Activated naive CD4-positive, alpha-beta T cell treated with anti-CD3 and anti-CD28 coated beads, Interleukin-2, amount 10 ng/mL, durations not matched to agents 7 days and 5 days (primary cell): Measurements from ENCODE around the gene SKIC8.

ENCODE experiments used
- CTCF ChIA-PET: fragments of 350-600 bp; sonication (Branson Sonifier 250); formaldehyde crosslinking; loops from one replicate; lab custom pipeline; 2021; ENCODE audit warnings: antibody characterized with exemption; lab: Charles Lee
- DNase-seq: peaks from one replicate; pipeline ENCODE4 v3.0.0-alpha.2; 2020
- H3K27ac Mint-ChIP-seq: one replicate; pipeline ENCODE4 v1.8.0; 2021; ENCODE audit warnings: mild to moderate bottlenecking, moderate library complexity, mixed read lengths
- H3K27me3 Mint-ChIP-seq: one replicate; pipeline ENCODE4 v1.8.0; 2021; ENCODE audit warnings: mild to moderate bottlenecking, mixed read lengths
- H3K36me3 Mint-ChIP-seq: one replicate; pipeline ENCODE4 v1.8.0; 2021; ENCODE audit warnings: mixed read lengths
- H3K4me1 Mint-ChIP-seq: one replicate; pipeline ENCODE4 v1.8.0; 2021; ENCODE audit warnings: mixed read lengths
- H3K4me3 Mint-ChIP-seq: one replicate; pipeline ENCODE4 v1.8.0; 2021; ENCODE audit warnings: mild to moderate bottlenecking, moderate library complexity, mixed read lengths
- H3K9me3 Mint-ChIP-seq: one replicate; pipeline ENCODE4 v1.8.0; 2021; ENCODE audit warnings: mixed read lengths

Gene SKIC8

DNA sequence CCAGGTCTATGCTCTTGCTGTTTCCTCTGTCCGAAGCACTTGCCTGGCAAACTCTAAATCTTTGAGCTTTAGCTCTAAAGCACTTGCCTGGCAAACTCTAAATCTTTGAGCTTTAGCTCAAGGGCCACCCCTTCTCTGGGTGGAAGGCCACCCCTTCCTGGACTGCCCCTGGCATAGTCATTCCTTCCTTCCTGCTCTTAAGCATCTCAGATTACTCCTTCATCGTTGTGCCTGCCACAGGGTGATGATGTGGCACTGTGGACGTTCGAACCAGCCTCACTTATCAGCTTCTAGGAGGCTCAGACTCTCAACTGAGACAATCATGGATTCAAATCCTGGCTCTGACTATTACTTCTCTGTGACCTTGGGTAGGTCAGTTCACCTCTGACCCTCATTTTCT lies 30.2 kb upstream of the SKIC8 start:
- Mint-ChIP-seq H3K27me3 (peaks cover 12% of the 10 kb centered on the region), H3K4me3 (no peak overlapping the region), H3K9me3 (no peaks in the 10 kb centered on the region), H3K36me3 (no peaks in the 10 kb centered on the region), H3K27ac (no peak overlapping the region), H3K4me1 (no peaks in the 10 kb centered on the region)
- no peak for DNase-seq
- CTCF ChIA-PET = interaction anchor here (0.7 kb wide), 1 partner anchor 17 kb away, joined by 3 read pairs; no protein-coding TSS in a partner anchor

GRCh38 chr15:78327466-78327865 lies 28.1 kb upstream of the SKIC8 start:
- Mint-ChIP-seq H3K4me3 (no peak overlapping the region), H3K9me3 (no peaks in the 10 kb centered on the region), H3K4me1 (no peaks in the 10 kb centered on the region), H3K36me3 (no peaks in the 10 kb centered on the region), H3K27me3 (peaks cover 12% of the 10 kb centered on the region), H3K27ac (no peak overlapping the region)
- no peak for DNase-seq
- CTCF ChIA-PET = interaction anchor here (1.2 kb wide), 1 partner anchor 95 kb away, joined by 3 read pairs; no protein-coding TSS in a partner anchor

GRCh38 chr15:78325092-78325843 lies 25.9 kb upstream of the SKIC8 start:
- Mint-ChIP-seq H3K4me1 (no peaks in the 10 kb centered on the region), H3K4me3 (no peak overlapping the region), H3K27me3 (peaks cover 12% of the 10 kb centered on the region), H3K36me3 (no peaks in the 10 kb centered on the region), H3K9me3 (no peaks in the 10 kb centered on the region), H3K27ac (no peak overlapping the region)
- DNase-seq = no peak
- CTCF ChIA-PET = no interaction called here

- CTCF ChIA-PET = no interaction called here
- H3K4me1 Mint-ChIP-seq = no peaks in the 10 kb centered on the region
- no peak for DNase-seq
- no peaks in the 10 kb centered on the region for H3K9me3 Mint-ChIP-seq
- peaks cover 12% of the 10 kb centered on the region for H3K27me3 Mint-ChIP-seq
- no peak overlapping the region for H3K4me3 Mint-ChIP-seq
- no peaks in the 10 kb centered on the region for H3K36me3 Mint-ChIP-seq
- H3K27ac Mint-ChIP-seq = no peak overlapping the region
Measured at GRCh38 chr15:78324144-78324543, 24.7 kb upstream of the SKIC8 start.

GRCh38 chr15:78323693-78324092 lies 24.3 kb upstream of the SKIC8 start:
- H3K4me1 Mint-ChIP-seq = no peaks in the 10 kb centered on the region
- CTCF ChIA-PET = no interaction called here
- H3K4me3 Mint-ChIP-seq = no peak overlapping the region
- H3K27ac Mint-ChIP-seq = no peak overlapping the region
- peaks cover 10% of the 10 kb centered on the region for H3K27me3 Mint-ChIP-seq
- no peaks in the 10 kb centered on the region for H3K36me3 Mint-ChIP-seq
- DNase-seq = no peak
- H3K9me3 Mint-ChIP-seq = no peaks in the 10 kb centered on the region

DNA sequence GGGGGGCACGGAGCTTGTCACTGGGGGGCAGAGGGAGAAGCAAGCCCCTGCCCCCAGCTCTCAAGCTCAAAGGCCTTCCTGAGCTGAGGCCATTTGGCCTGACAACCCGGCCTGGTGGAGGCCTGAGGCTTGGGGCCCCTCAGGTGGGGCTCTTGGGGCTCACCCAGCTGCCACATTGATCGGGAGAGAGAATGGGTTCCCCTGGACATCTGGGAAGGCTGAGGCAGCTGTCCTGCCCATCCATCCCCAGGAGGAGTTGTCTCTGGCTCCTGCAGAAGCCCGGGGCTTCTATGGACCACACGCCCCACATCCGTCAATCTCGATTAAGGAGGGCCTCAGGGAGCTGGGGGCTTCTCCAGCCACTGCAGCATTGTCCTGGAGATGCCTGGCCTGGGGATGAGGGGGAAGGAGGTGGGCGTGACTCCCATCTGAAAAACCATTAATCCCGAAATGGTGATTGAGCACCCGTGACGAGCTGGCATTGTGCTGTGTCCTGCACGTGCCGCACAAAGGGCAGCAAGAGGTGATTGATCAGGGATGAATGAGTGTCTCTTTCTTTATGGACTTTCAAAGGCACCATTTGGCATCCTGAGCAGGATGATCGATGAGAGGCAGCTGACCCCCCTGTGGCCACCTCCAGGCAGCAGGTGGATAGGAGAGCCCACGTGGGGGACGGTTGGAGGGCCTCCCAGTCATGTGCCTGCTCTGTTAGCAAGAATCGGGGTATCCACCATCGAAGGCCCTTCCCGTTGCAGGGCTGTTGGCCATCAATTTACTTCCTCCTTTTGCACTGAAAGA lies 23.5 kb upstream of the SKIC8 start:
- no peak overlapping the region for H3K4me3 Mint-ChIP-seq
- CTCF ChIA-PET = no interaction called here
- peaks cover 4% of the 10 kb centered on the region for H3K27me3 Mint-ChIP-seq
- no peak overlapping the region for H3K27ac Mint-ChIP-seq
- H3K4me1 Mint-ChIP-seq = no peaks in the 10 kb centered on the region
- no peak for DNase-seq
- no peaks in the 10 kb centered on the region for H3K36me3 Mint-ChIP-seq
- H3K9me3 Mint-ChIP-seq = no peaks in the 10 kb centered on the region

DNA sequence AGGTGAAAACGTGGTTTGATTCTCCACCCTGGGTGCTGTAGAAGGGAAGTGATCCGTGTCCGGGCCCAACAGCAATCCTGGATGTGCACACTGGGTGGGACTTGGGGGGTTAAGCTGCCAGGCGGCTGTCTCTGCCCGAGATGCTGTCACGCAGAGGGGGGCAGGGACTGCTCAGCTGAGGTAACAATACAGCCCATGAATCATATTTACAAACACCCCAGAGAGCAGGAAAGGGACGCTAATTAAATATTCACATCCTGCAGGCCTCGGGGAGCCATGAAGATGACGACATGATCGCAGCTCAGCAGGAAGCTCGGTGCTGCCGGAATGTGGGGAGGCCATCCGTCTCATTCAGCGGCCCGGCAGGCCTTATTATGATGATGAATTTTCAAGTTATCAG lies 22.8 kb upstream of the SKIC8 start:
- no peaks in the 10 kb centered on the region for H3K9me3 Mint-ChIP-seq
- CTCF ChIA-PET = no interaction called here
- H3K4me1 Mint-ChIP-seq = no peaks in the 10 kb centered on the region
- H3K4me3 Mint-ChIP-seq = no peak overlapping the region
- H3K36me3 Mint-ChIP-seq = no peaks in the 10 kb centered on the region
- no peak overlapping the region for H3K27ac Mint-ChIP-seq
- H3K27me3 Mint-ChIP-seq = peaks cover 4% of the 10 kb centered on the region
- peak; percentile 3 for DNase-seq

DNA sequence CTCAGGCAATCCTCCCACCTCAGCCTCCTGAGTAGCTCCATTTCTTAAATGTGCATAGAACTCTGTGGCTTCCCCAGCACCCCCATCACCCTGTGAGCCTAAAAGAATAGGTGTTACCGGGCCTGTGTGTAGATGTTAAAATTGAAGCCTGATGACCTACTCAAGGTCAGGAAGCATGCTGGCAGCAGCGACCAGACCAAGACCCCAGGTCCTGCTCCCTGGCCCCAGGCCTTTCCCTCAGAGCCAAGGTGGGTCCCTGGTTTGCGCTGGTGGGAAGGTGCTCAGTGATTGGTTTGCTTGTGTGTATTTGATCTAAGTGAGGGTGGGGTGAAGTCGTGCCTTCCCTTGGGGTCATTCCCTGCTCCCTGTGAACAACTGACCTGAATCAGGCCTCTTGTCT lies 22.4 kb upstream of the SKIC8 start:
- Mint-ChIP-seq H3K27ac (no peak overlapping the region), H3K4me1 (no peaks in the 10 kb centered on the region), H3K9me3 (no peaks in the 10 kb centered on the region), H3K27me3 (peaks cover 4% of the 10 kb centered on the region), H3K36me3 (no peaks in the 10 kb centered on the region), H3K4me3 (no peak overlapping the region)
- no peak for DNase-seq
- CTCF ChIA-PET = no interaction called here

GRCh38 chr15:78321041-78321570 lies 21.7 kb upstream of the SKIC8 start:
- peaks cover 4% of the 10 kb centered on the region for H3K27me3 Mint-ChIP-seq
- H3K36me3 Mint-ChIP-seq = no peaks in the 10 kb centered on the region
- H3K9me3 Mint-ChIP-seq = no peaks in the 10 kb centered on the region
- H3K27ac Mint-ChIP-seq = no peak overlapping the region
- no peak for DNase-seq
- CTCF ChIA-PET = no interaction called here
- no peaks in the 10 kb centered on the region for H3K4me1 Mint-ChIP-seq
- no peak overlapping the region for H3K4me3 Mint-ChIP-seq

DNA sequence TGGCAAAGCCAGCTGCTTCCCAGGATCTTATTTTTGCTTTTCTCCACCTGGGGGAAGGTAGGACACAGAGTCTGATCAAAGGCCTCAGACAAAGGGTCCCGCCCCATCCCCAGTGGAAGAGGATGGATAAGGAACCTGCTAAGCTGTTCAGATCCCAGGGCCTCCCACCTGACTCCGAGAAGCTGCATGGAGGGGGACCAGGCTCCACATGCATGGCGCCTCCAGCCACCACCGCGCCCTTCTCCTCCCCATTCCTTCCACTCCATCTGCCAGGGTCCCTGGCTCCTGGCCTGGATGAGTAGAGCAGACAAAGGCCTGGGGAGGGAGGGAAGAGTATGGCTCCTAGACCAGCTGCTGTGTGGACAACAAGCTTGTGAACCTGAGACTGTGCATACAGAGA lies 20.8 kb upstream of the SKIC8 start:
- H3K27me3 Mint-ChIP-seq = peaks cover 3% of the 10 kb centered on the region
- no peak for DNase-seq
- H3K9me3 Mint-ChIP-seq = no peaks in the 10 kb centered on the region
- no peak overlapping the region for H3K27ac Mint-ChIP-seq
- CTCF ChIA-PET = no interaction called here
- H3K4me1 Mint-ChIP-seq = no peaks in the 10 kb centered on the region
- H3K4me3 Mint-ChIP-seq = no peak overlapping the region
- H3K36me3 Mint-ChIP-seq = no peaks in the 10 kb centered on the region

DNA sequence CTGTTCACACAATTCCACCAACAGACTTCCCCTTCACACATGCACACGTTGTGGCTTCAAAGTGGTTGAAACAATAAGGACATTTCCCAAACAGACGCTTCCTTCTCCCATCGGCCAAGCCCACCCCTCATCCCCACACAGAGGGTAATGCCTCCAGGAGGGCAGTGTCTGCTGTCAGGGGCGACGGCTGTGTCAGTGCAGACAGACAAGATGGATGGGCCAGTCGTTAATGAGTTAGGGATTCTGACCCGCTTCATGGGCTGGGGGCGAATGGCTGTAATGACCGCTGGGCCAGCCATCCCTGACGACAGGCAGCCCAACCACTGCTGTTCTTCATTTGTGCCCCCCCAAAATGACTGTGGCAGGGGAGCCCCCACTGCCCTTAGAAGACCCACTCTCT lies 20.2 kb upstream of the SKIC8 start:
- Mint-ChIP-seq H3K4me3 (no peak overlapping the region), H3K9me3 (no peaks in the 10 kb centered on the region), H3K36me3 (no peaks in the 10 kb centered on the region), H3K4me1 (no peaks in the 10 kb centered on the region), H3K27me3 (no peaks in the 10 kb centered on the region), H3K27ac (no peak overlapping the region)
- CTCF ChIA-PET = no interaction called here
- no peak for DNase-seq

DNA sequence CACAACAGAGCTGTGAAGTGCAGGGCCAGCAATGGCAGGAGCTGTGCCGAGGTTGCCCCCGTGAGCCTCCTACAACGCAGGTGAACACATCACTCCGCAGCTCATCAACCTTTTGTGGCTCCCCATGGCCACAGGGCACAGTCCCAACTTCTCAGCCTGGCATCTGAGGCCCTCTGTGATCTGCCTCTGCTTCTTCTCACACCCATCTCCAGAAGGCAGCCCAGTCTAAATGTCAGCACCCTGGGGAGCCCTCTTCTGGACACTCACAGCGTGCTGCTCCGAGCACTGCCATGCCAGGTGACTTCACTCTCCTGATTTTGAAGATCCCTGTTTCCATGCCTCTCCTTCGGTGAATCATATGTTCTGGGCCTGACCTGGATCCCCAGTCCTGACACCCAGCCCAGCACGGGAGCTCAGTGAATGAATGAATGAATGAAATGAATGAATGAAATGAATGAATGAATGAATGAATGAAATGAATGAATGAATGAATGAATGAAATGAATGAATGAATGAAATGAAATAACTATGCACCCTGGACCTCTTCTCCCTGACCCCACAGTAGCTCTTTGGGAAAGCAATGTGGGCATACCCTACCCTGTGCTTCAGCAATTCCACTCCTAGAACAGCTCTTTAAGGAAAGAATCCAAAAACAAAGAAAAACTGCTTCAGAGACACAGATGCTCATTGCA lies 17.9 kb upstream of the SKIC8 start:
- peaks cover 18% of the 10 kb centered on the region for H3K27me3 Mint-ChIP-seq
- no peaks in the 10 kb centered on the region for H3K9me3 Mint-ChIP-seq
- peak; percentile 20 for DNase-seq
- no peak overlapping the region for H3K4me3 Mint-ChIP-seq
- H3K36me3 Mint-ChIP-seq = no peaks in the 10 kb centered on the region
- CTCF ChIA-PET = no interaction called here
- H3K4me1 Mint-ChIP-seq = no peaks in the 10 kb centered on the region
- no peak overlapping the region for H3K27ac Mint-ChIP-seq

- H3K27me3 Mint-ChIP-seq = peaks cover 24% of the 10 kb centered on the region
- peak; percentile 15 for DNase-seq
- no peaks in the 10 kb centered on the region for H3K36me3 Mint-ChIP-seq
- no peaks in the 10 kb centered on the region for H3K9me3 Mint-ChIP-seq
- H3K4me3 Mint-ChIP-seq = no peak overlapping the region
- H3K4me1 Mint-ChIP-seq = no peaks in the 10 kb centered on the region
- CTCF ChIA-PET = no interaction called here
- H3K27ac Mint-ChIP-seq = no peak overlapping the region
Measured at GRCh38 chr15:78316283-78317083, 17.1 kb upstream of the SKIC8 start.
